ENCODE measurements around the gene RBM17.
A peak's percentile ranks its signal among the peaks of the same experiment; 100 is the strongest.
"Not testable (repeated sequence)": the region's sequence is repeated elsewhere in the genome, so short reads cannot be mapped to it uniquely, and the experiment has no call there.

The RBM17 gene

GRCh38 chr10:6163364-6164270, 74.8 kb downstream of the RBM17 start:
- peak; percentile 90 for DNase-seq

- DNase-seq: no peak
Measured at GRCh38 chr10:6164271-6165095, 75.6 kb downstream of the RBM17 start.

- DNase-seq: no peak
Measured at GRCh38 chr10:6165221-6165725, 76.4 kb downstream of the RBM17 start.

GRCh38 chr10:6165933-6166332, 77.1 kb downstream of the RBM17 start:
- not testable (repeated sequence) for DNase-seq
